HepG2 (cell line): ENCODE results near the gene DNAJA2. TPM values are rescaled to one million over a fixed set of nuclear protein-coding genes. Genes with fewer than 3 reads are reported as not detected.

Experiments used
- ATF1 ChIP-seq: IDR thresholded peaks from 2 replicates; pipeline ENCODE4 v1.6.1; 2016; ENCODE audit warnings: mild to moderate bottlenecking, control low read depth
- ATM ChIP-seq: fragments of 450-650 bp; IDR thresholded peaks from 2 replicates; pipeline ENCODE4 v1.7.1; 2017; ENCODE audit warnings: mild to moderate bottlenecking, borderline replicate concordance
- DZIP1 ChIP-seq: sonication (generic); formaldehyde crosslinking; IDR thresholded peaks from 2 replicates; pipeline ENCODE4 v1.5.0; 2020; ENCODE audit warnings: mild to moderate bottlenecking, missing genetic modification reagents
- GATAD2A ChIP-seq: IDR thresholded peaks from 2 replicates; pipeline ENCODE4 v1.6.1; 2016
- JUN ChIP-seq: sonication (generic); formaldehyde crosslinking; IDR thresholded peaks from 2 replicates; pipeline ENCODE4 v1.4.0; 2020; ENCODE audit warnings: mild to moderate bottlenecking, missing genetic modification reagents
- NFE2 ChIP-seq: sonication (generic); formaldehyde crosslinking; IDR thresholded peaks from 2 replicates; pipeline ENCODE4 v1.4.0; 2020; ENCODE audit warnings: missing genetic modification reagents
- NPAS2 ChIP-seq: sonication (generic); formaldehyde crosslinking; IDR thresholded peaks from 2 replicates; pipeline ENCODE4 v1.8.0; 2022; ENCODE audit warnings: mild to moderate bottlenecking, missing genetic modification reagents, borderline replicate concordance
- PLSCR1 ChIP-seq: sonication (generic); formaldehyde crosslinking; IDR thresholded peaks from 2 replicates; pipeline ENCODE4 v1.5.0; 2020; ENCODE audit warnings: missing genetic modification reagents, mild to moderate bottlenecking, borderline replicate concordance
- PRMT3 ChIP-seq: sonication (generic); formaldehyde crosslinking; IDR thresholded peaks from 2 replicates; pipeline ENCODE4 v1.8.1; 2022; ENCODE audit warnings: low read depth, mild to moderate bottlenecking, moderate library complexity, missing genetic modification reagents, borderline replicate concordance
- SIX4 ChIP-seq: sonication (generic); formaldehyde crosslinking; IDR thresholded peaks from 2 replicates; pipeline ENCODE4 v1.4.0; 2020; ENCODE audit warnings: missing genetic modification reagents
- ZBED4 ChIP-seq: sonication (generic); formaldehyde crosslinking; IDR thresholded peaks from 2 replicates; pipeline ENCODE4 v1.4.0; 2020; ENCODE audit warnings: missing genetic modification reagents, borderline replicate concordance
- ZMAT5 ChIP-seq: sonication (generic); formaldehyde crosslinking; IDR thresholded peaks from 2 replicates; pipeline ENCODE4 v1.5.0; 2020; ENCODE audit warnings: mild to moderate bottlenecking, low read depth, missing genetic modification reagents, borderline replicate concordance
- ZNF136 ChIP-seq: sonication (generic); formaldehyde crosslinking; IDR thresholded peaks from 2 replicates; pipeline ENCODE4 v1.8.1; 2022; ENCODE audit warnings: low read depth, mild to moderate bottlenecking, moderate library complexity, missing genetic modification reagents
- ZNF18 ChIP-seq: sonication (generic); formaldehyde crosslinking; IDR thresholded peaks from 2 replicates; pipeline ENCODE4 v1.8.0; 2022; ENCODE audit warnings: mild to moderate bottlenecking, missing genetic modification reagents; ENCODE audit not compliant: insufficient replicate concordance
- ZNF337 ChIP-seq: sonication (generic); formaldehyde crosslinking; IDR thresholded peaks from 2 replicates; pipeline ENCODE4 v1.5.1; 2020; ENCODE audit warnings: missing genetic modification reagents, low read depth, mild to moderate bottlenecking, borderline replicate concordance
- ZNF460 ChIP-seq: sonication (generic); formaldehyde crosslinking; IDR thresholded peaks from 2 replicates; pipeline ENCODE4 v1.5.1; 2020; ENCODE audit warnings: missing genetic modification reagents, mild to moderate bottlenecking, borderline replicate concordance
- ZNF597 ChIP-seq: sonication (generic); formaldehyde crosslinking; IDR thresholded peaks from 2 replicates; pipeline ENCODE4 v1.5.0; 2020; ENCODE audit warnings: missing genetic modification reagents
- ZNF784 ChIP-seq: sonication (generic); formaldehyde crosslinking; IDR thresholded peaks from 2 replicates; pipeline ENCODE4 v1.5.1; 2020; ENCODE audit warnings: missing genetic modification reagents, mild to moderate bottlenecking, borderline replicate concordance
- polyA plus RNA-seq, 8 experiments: library from polyadenylated mRNA; depleted of rRNA in 3 of 8; stranded (reverse) in 7 of 8; unstranded in 1 of 8; fragments of >200 nt; fragmentation: Illumina TruSeq in 4 of 8; extraction: Trizol in 4 of 8; gene quantifications; 2 replicates each; pipeline versions ENCODE4 v1.2.1 to v1.2.3, GENCODE V29; 2011 to 2016; ENCODE audit warnings: low read depth in 4 of 8, missing spikeins in 1 of 8, mixed read lengths in 1 of 8; ENCODE audit not compliant: insufficient read depth in 1 of 8
- total RNA-seq, 5 experiments: library from RNA; depleted of rRNA; stranded (reverse); fragments of >200 nt; fragmentation: Illumina TruSeq; extraction: Trizol; gene quantifications; 2 replicates each; pipeline ENCODE4 v1.2.3, GENCODE V29; 2016; ENCODE audit warnings: low read depth in 1 of 5

The DNAJA2 gene
- total and polyA plus RNA-seq, 2 of the 13 experiments (the other 11 are each of a cell fraction or from before 2014, with no cell fraction given), result 25.4 to 176 TPM

GRCh38 chr16:46976550-46976949 lies 3.1 kb upstream of the DNAJA2 start (continued):
- TF ChIP-seq ZNF597 (no peak), NPAS2 (CRISPR knock-in tag) (no peak), DZIP1 (CRISPR knock-in tag) (no peak), ATM (no peak), PLSCR1 (no peak), GATAD2A (0 out of 2 replicates have a peak, but pooled peaks have one; percentile 36), PRMT3 (CRISPR knock-in tag) (no peak), SIX4 (CRISPR knock-in tag) (no peak), ZBED4 (CRISPR knock-in tag) (no peak), ZMAT5 (no peak), ZNF784 (no peak), ZNF337 (no peak), ATF1 (CRISPR knock-in tag) (no peak), NFE2 (CRISPR knock-in tag) (peak; percentile 97), ZNF136 (CRISPR knock-in tag) (no peak), ZNF460 (CRISPR knock-in tag) (no peak), ZNF18 (CRISPR knock-in tag) (no peak), JUN (CRISPR knock-in tag) (no peak)
